ENCODE measurements around the gene TMEM87A. TPM values are rescaled to one million over a fixed set of nuclear protein-coding genes. Genes with fewer than 3 reads are reported as not detected.

The TMEM87A gene
- total and polyA plus RNA-seq, 2 donors from 2014 or later, result 18.8 to 57.3 TPM

- Histone ChIP-seq H3K27ac (ENCODE audit: low read depth in 2 of 2, low read length in 2 of 2) (no peak overlapping the region), H3K4me3 (ENCODE audit: low read length in 3 of 3) (no peak overlapping the region), H3K36me3 (ENCODE audit: control insufficient read depth in 2 of 3, insufficient read depth in 3 of 3, low read length in 3 of 3) (peaks cover 12 to 47% (median 35%) of the 10 kb centered on the region in 3 donors), H3K4me1 (ENCODE audit: control insufficient read depth in 2 of 3, insufficient read depth in 2 of 3, low read depth in 1 of 3, low read length in 3 of 3) (no peaks in the 10 kb centered on the region), H3K9me3 (ENCODE audit: control insufficient read depth in 2 of 3, insufficient read depth in 1 of 3, low read length in 3 of 3) (no peaks in the 10 kb centered on the region), H3K27me3 (ENCODE audit: control insufficient read depth, insufficient read depth, low read length) (no peaks in the 10 kb centered on the region), H3K9ac (ENCODE audit: low read length in 3 of 3) (no peak overlapping the region)
- TF ChIP-seq CTCF (IDR thresholded peaks at IDR 0.05; ENCODE audit: borderline replicate concordance, extremely low read depth, insufficient read depth), result no peak
- intact Hi-C loops (cut with DNase I), result no loop called here
- DNase-seq (no peak), FAIRE-seq (no peak)
These were observed 88.5 kb downstream of the TMEM87A start for GRCh38 chr15:42184736-42185135.

GRCh38 chr15:42184296-42184695 lies 88.9 kb downstream of the TMEM87A start:
- intact Hi-C loops (cut with DNase I), result no loop called here
- FAIRE-seq (no peak), DNase-seq (no peak)
- no peak overlapping the region for H3K4me3 ChIP-seq (ENCODE audit: low read length in 3 of 3)
- H3K9me3 ChIP-seq (ENCODE audit: control insufficient read depth in 2 of 3, insufficient read depth in 1 of 3, low read length in 3 of 3), result no peaks in the 10 kb centered on the region
- H3K36me3 ChIP-seq (ENCODE audit: control insufficient read depth in 2 of 3, insufficient read depth in 3 of 3, low read length in 3 of 3), result peaks cover 12 to 47% (median 34%) of the 10 kb centered on the region in 3 donors
- H3K4me1 ChIP-seq (ENCODE audit: control insufficient read depth in 2 of 3, insufficient read depth in 2 of 3, low read depth in 1 of 3, low read length in 3 of 3), result no peaks in the 10 kb centered on the region
- H3K27ac ChIP-seq (ENCODE audit: low read depth in 2 of 2, low read length in 2 of 2), result no peak overlapping the region
- H3K27me3 ChIP-seq (ENCODE audit: control insufficient read depth, insufficient read depth, low read length), result no peaks in the 10 kb centered on the region
- TF ChIP-seq CTCF (IDR thresholded peaks at IDR 0.05; ENCODE audit: borderline replicate concordance, extremely low read depth, insufficient read depth), result no peak
- no peak overlapping the region for H3K9ac ChIP-seq (ENCODE audit: low read length in 3 of 3)

- no peaks in the 10 kb centered on the region for H3K9me3 ChIP-seq (ENCODE audit: control insufficient read depth in 2 of 3, insufficient read depth in 1 of 3, low read length in 3 of 3)
- no peaks in the 10 kb centered on the region for H3K4me1 ChIP-seq (ENCODE audit: control insufficient read depth in 2 of 3, insufficient read depth in 2 of 3, low read depth in 1 of 3, low read length in 3 of 3)
- no peak overlapping the region for H3K9ac ChIP-seq (ENCODE audit: low read length in 3 of 3)
- H3K36me3 ChIP-seq (ENCODE audit: control insufficient read depth in 2 of 3, insufficient read depth in 3 of 3, low read length in 3 of 3), result peaks cover 9 to 50% (median 34%) of the 10 kb centered on the region in 3 donors
- FAIRE-seq (no peak), DNase-seq (no peak)
- no peak overlapping the region for H3K27ac ChIP-seq (ENCODE audit: low read depth in 2 of 2, low read length in 2 of 2)
- no peak overlapping the region for H3K4me3 ChIP-seq (ENCODE audit: low read length in 3 of 3)
- TF ChIP-seq CTCF (IDR thresholded peaks at IDR 0.05; ENCODE audit: borderline replicate concordance, extremely low read depth, insufficient read depth), result no peak
- no peaks in the 10 kb centered on the region for H3K27me3 ChIP-seq (ENCODE audit: control insufficient read depth, insufficient read depth, low read length)
- intact Hi-C loops (cut with DNase I), result no loop called here
These were observed 90.3 kb downstream of the TMEM87A start for GRCh38 chr15:42182961-42183360.

GRCh38 chr15:42182328-42182886 lies 90.8 kb downstream of the TMEM87A start:
- Histone ChIP-seq H3K9me3 (ENCODE audit: control insufficient read depth in 2 of 3, insufficient read depth in 1 of 3, low read length in 3 of 3) (no peaks in the 10 kb centered on the region), H3K9ac (ENCODE audit: low read length in 3 of 3) (no peak overlapping the region), H3K4me1 (ENCODE audit: control insufficient read depth in 2 of 3, insufficient read depth in 2 of 3, low read depth in 1 of 3, low read length in 3 of 3) (no peaks in the 10 kb centered on the region), H3K27ac (ENCODE audit: low read depth in 2 of 2, low read length in 2 of 2) (no peak overlapping the region), H3K4me3 (ENCODE audit: low read length in 3 of 3) (no peak overlapping the region), H3K36me3 (ENCODE audit: control insufficient read depth in 2 of 3, insufficient read depth in 3 of 3, low read length in 3 of 3) (peaks cover 4 to 45% (median 34%) of the 10 kb centered on the region in 3 donors), H3K27me3 (ENCODE audit: control insufficient read depth, insufficient read depth, low read length) (no peaks in the 10 kb centered on the region)
- TF ChIP-seq CTCF (IDR thresholded peaks at IDR 0.05; ENCODE audit: borderline replicate concordance, extremely low read depth, insufficient read depth), result no peak
- no peak for FAIRE-seq
- DNase-seq, result no peak
- intact Hi-C loops (cut with DNase I), result no loop called here

All from kidney (tissue), 14 donors.